GM21447 (cell line): ENCODE data around the gene TINCR.
"Not testable (repeated sequence)": the region's sequence is repeated elsewhere in the genome, so short reads cannot be mapped to it uniquely, and the experiment has no call there.

Experiments used
- ATAC-seq: cut with Tn5 transposase; IDR thresholded peaks from one replicate; pipeline ENCODE4 v1.9.1; 2021; ENCODE audit not compliant: unreplicated experiment

TINCR gene

GRCh38 chr19:5567360-5567969 is at the start of gene TINCR:
Gene TINCR (minus strand): TSS chr19:5567953.
- no peak for ATAC-seq

GRCh38 chr19:5617080-5617479 is 49.3 kb upstream of the TINCR start:
- no peak for ATAC-seq

GRCh38 chr19:5615756-5616327 is 48.1 kb upstream of the TINCR start:
- no peak for ATAC-seq

GRCh38 chr19:5612891-5613865 is 45.4 kb upstream of the TINCR start:
- ATAC-seq, result no peak

GRCh38 chr19:5609881-5610448 is 42.2 kb upstream of the TINCR start:
- no peak for ATAC-seq

GRCh38 chr19:5608766-5609165 is 41.0 kb upstream of the TINCR start:
- not testable (repeated sequence) for ATAC-seq

- ATAC-seq, result no peak
Observed at GRCh38 chr19:5608291-5608690, 40.5 kb upstream of the TINCR start.

GRCh38 chr19:5607318-5608275 is 39.8 kb upstream of the TINCR start:
- ATAC-seq, result no peak

- ATAC-seq, result no peak
Observed at GRCh38 chr19:5605362-5605761, 37.6 kb upstream of the TINCR start.

- ATAC-seq, result no peak
Observed at GRCh38 chr19:5603626-5604025, 35.9 kb upstream of the TINCR start.

GRCh38 chr19:5600797-5601196 is 33.0 kb upstream of the TINCR start:
- no peak for ATAC-seq

- ATAC-seq, result no peak
Observed at GRCh38 chr19:5595745-5596144, 28.0 kb upstream of the TINCR start.

GRCh38 chr19:5595129-5595528 is 27.4 kb upstream of the TINCR start:
- no peak for ATAC-seq

GRCh38 chr19:5594521-5594950 is 26.8 kb upstream of the TINCR start:
- no peak for ATAC-seq

- no peak for ATAC-seq
Observed at GRCh38 chr19:5593343-5594255, 25.8 kb upstream of the TINCR start.

- ATAC-seq, result no peak
Observed at GRCh38 chr19:5592531-5593342, 25.0 kb upstream of the TINCR start.

- no peak for ATAC-seq
Observed at GRCh38 chr19:5591476-5591875, 23.7 kb upstream of the TINCR start.

GRCh38 chr19:5590865-5591154 is 23.1 kb upstream of the TINCR start:
- no peak for ATAC-seq
